GM12874 (cell line): ENCODE measurements around the gene DMRT2.
A peak's percentile ranks its signal among the peaks of the same experiment; 100 is the strongest.

Source experiments
- TF ChIP-seq, protein P1 (sequence below): IDR thresholded peaks from 2 replicates; pipeline ENCODE4 v1.5.1; 2011; ENCODE audit warnings: low read depth, mild to moderate bottlenecking, control low read depth, low read length, moderate library complexity; ENCODE audit not compliant: insufficient read depth

Gene DMRT2

DNA sequence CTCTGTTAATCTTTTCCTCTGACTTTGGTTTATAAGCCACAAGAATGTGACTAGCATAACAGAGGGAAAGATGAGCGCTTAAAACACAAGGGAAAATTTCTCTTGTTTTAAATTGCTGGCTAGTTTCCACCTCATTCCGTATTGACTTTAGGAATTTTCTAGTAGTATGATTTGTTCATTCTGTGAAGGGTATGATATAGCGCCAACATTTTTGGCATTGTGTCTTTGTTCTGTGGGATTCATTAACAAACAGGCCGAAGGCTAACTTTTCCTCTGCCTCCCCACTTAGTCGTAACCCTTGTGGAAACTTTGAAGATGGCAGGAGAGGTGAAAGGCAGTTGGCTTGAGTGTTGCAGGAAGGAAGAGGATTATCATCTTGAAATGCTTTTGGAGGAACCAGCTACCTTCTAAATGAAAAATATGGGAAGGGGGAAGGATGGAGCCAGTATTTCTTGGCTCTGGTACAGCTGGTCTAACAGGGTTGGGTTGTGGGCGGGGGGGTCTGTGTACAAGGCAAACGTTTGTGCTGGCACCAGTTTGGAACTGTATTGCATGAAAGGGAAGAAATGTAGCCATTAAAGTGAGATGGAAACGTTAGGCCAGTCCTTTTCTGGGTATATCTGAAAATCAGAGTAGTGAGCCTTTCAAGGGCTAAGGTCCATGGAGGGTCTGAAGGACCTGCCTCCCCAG, 21.5 kb upstream of the DMRT2 start:
- TF ChIP-seq, protein P1, sequence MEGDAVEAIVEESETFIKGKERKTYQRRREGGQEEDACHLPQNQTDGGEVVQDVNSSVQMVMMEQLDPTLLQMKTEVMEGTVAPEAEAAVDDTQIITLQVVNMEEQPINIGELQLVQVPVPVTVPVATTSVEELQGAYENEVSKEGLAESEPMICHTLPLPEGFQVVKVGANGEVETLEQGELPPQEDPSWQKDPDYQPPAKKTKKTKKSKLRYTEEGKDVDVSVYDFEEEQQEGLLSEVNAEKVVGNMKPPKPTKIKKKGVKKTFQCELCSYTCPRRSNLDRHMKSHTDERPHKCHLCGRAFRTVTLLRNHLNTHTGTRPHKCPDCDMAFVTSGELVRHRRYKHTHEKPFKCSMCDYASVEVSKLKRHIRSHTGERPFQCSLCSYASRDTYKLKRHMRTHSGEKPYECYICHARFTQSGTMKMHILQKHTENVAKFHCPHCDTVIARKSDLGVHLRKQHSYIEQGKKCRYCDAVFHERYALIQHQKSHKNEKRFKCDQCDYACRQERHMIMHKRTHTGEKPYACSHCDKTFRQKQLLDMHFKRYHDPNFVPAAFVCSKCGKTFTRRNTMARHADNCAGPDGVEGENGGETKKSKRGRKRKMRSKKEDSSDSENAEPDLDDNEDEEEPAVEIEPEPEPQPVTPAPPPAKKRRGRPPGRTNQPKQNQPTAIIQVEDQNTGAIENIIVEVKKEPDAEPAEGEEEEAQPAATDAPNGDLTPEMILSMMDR = no peak

DNA sequence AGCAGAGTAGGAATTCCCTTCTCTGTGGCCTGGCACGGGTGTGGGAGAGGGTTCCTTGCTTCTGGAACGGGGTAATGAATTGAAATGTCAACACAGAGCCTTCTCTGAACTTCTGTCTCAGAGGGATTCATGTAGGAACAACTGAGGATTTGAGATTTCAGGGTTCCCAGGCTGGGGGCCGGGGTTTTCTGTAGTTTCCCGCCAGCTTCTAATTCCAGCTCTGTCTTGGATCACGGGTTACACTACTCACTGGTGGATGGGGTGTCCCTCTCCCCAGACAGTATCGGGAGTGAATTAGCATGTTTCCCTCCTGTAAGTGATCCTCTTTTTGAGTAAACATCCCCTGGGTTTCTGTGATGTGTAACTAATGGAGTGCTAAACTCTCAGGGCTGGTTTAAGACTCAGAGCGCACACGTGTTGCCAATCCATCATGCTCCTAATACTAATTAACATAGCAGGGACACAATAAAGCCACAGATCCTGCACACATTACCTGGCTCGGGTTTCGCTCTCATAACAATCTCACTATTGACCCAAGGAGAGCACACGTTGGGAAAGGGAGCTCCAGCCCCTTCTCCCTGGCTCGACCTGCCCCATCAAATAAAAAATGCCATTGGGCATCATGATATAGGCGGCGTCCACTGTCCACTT, 18.1 kb upstream of the DMRT2 start:
- TF ChIP-seq, protein P1 = no peak

DNA sequence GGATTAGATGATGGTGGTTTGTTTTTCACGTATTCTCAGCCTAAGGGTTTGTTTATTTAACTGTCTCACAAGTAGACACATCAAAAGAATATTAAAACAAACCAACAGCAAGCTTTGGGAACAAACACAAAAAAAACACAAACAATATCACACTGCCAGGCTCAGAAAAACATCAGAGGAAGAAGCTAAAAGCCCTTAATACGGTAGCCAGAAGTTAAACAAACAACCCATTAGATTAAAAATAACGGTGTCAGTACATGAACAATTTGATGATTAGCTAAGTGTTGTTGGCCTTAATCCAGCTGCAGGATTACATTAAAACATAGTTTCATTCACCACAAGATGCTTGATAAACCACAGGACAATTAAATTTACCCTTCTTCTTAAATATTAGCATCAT, 15.9 kb upstream of the DMRT2 start:
- TF ChIP-seq, protein P1 = no peak

DNA sequence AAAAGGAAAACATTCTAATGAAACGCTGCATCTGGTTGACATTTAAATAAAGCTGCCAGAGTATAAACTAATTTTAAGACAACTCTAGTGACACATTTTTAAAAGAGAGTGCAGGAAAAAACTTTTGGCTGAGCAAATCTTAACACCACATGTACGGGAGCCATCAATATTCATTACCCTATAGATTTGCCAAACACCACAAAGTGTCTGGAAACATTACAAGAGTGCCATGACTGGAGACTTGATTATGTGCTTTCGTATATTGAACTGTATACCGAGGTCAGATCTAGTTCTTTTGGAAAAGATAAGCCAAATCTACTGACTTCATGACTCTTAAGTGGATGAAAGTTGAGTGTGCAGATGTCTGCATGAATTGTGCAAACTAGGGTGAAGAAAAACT, 10.6 kb upstream of the DMRT2 start:
- TF ChIP-seq, protein P1 = no peak

DNA sequence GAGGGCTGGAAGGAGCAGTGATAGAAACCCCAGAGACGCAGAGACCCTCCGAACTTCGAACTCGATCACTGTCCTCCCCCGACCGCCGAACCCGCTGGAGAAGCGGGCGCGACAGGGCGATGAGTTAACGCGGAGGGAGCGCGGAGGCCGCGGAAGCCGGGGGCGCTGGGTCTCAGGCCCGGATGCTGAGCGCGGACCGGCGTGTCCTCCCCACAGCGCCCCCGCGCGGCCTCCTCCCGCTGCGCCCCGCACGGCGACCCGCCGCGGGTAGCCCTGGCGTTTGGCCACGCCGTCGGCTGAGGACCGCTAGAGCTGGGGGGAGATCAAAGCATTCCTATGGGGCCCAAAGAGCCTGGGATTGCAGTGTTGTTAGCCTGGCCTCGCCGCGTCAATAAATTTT, 7.7 kb upstream of the DMRT2 start:
- TF ChIP-seq, protein P1 = 0 out of 2 replicates have a peak, but pooled peaks have one; percentile 15

DNA sequence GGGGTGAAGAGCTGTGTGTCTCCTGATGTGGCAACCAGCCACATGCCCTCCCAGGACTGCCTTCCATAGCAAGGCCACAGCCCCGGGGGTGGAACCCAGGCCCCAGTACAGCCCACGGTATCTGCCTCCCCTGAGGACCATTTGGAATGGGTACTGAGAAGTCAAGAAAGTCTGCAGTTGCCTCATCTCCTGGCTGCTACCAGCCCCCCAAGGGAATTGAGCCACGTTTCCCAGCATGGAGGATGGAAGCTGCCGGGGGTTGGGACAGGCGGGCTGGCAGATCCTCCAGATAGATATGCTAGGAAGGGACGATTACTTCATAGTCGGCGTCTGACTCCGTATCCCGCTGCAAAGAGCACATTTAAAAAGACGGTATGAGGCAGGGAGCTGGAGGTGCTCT, 5.5 kb upstream of the DMRT2 start:
- TF ChIP-seq, protein P1 = no peak

DNA sequence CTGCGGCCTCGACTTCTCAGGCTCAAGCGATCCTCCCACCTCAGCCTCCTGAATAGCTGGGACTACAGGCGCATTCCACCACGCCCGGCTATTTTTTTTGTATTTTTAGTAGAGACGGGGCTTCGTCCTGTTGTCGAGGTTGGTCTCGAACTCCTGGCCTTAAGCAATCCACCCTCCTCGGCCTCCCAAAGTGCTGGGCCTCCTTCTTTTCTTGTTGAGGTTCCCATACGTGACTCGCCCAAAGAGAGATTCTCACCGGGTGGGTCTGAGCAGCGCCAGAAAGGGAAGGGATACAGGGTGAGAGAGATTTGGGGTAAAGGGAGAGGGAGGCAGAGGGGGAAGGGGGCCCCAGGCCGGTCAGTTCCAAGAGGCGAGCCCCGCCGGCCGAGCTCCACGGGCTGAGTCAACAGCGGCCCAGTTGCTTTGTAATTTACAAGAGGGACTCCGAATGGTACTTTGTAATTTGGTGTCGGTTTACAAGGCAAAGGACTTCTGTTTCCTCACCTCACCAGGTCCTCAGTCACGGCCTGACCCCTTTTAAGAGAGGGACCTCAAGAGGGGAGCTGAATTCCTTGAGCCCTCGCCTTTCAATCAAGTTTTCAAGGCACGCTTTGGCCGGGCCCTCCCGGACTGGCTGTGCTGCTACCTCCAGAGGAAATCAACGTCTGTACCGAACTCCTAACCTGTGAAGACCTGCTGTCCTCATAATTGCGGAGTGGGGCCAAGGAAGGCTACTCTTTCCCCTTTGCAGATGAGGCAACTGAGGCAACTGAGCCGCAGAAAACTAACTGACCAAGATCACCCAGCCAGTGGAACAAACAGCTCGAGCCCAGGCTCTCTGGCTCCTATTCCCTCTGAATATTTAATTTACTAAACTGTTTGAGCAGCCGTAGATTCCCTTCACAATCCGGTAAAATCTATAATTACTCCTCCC, 3.3 kb upstream of the DMRT2 start:
- TF ChIP-seq, protein P1 = no peak
